Measurements from ENCODE around the gene CLCN5.

Gene CLCN5

GRCh38 chrX:50097071-50097470, 174.7 kb downstream of the CLCN5 start:
- FAIRE-seq, result no peak

GRCh38 chrX:50098241-50098640, 175.8 kb downstream of the CLCN5 start:
- FAIRE-seq, result no peak

- no peak for FAIRE-seq
These were observed 176.4 kb downstream of the CLCN5 start for GRCh38 chrX:50098749-50099148.

- FAIRE-seq, result no peak
These were observed 176.9 kb downstream of the CLCN5 start for GRCh38 chrX:50099331-50099730.

- no peak for FAIRE-seq
These were observed 177.8 kb downstream of the CLCN5 start for GRCh38 chrX:50100188-50100587.

- FAIRE-seq, result no peak
These were observed 180.8 kb downstream of the CLCN5 start for GRCh38 chrX:50103176-50103575.

- FAIRE-seq, result no peak
These were observed 181.6 kb downstream of the CLCN5 start for GRCh38 chrX:50103866-50104566.

- no peak for FAIRE-seq
These were observed 183.8 kb downstream of the CLCN5 start for GRCh38 chrX:50106051-50106675.

- FAIRE-seq, result no peak
These were observed 185.1 kb downstream of the CLCN5 start for GRCh38 chrX:50107470-50107869.

GRCh38 chrX:50108264-50108663, 185.9 kb downstream of the CLCN5 start:
- no peak for FAIRE-seq

GRCh38 chrX:50111742-50112141, 189.3 kb downstream of the CLCN5 start:
- no peak for FAIRE-seq

GRCh38 chrX:50114113-50114512, 191.7 kb downstream of the CLCN5 start:
- no peak for FAIRE-seq

GRCh38 chrX:50115973-50116372, 193.6 kb downstream of the CLCN5 start:
- no peak for FAIRE-seq

GRCh38 chrX:50117476-50117875, 195.1 kb downstream of the CLCN5 start:
- FAIRE-seq, result no peak

GRCh38 chrX:50125480-50125879, 203.1 kb downstream of the CLCN5 start:
- FAIRE-seq, result no peak

- FAIRE-seq, result no peak
These were observed 225.6 kb downstream of the CLCN5 start for GRCh38 chrX:50147972-50148371.

Measured in A204.1 (cell line).